ENCODE data around the gene RALGAPA1.
"Not testable (repeated sequence)": the region's sequence is repeated elsewhere in the genome, so short reads cannot be mapped to it uniquely, and the experiment has no call there.

Gene RALGAPA1

GRCh38 chr14:35619461-35619860 lies 189.6 kb downstream of the RALGAPA1 start:
- not testable (repeated sequence) for DNase-seq

DNA sequence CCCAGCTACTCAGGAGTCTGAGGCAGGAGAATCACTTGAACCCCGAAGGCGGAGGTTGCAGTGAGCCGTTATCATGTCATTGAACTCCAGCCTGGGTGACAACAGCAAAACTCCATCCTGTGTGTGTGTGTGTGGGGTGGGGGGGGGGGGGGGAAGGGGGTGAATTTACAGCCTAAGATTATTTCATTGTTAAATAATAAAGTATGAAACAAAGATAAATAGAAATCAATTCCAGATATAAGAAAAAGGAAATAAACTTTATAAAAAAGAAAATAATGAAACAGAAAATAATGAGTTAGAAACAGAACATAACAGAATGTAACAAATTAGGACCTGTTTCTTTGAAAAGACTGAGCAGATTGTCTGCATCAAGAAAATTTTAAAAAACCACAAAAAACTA lies 191.6 kb downstream of the RALGAPA1 start:
- no peak for DNase-seq

DNA sequence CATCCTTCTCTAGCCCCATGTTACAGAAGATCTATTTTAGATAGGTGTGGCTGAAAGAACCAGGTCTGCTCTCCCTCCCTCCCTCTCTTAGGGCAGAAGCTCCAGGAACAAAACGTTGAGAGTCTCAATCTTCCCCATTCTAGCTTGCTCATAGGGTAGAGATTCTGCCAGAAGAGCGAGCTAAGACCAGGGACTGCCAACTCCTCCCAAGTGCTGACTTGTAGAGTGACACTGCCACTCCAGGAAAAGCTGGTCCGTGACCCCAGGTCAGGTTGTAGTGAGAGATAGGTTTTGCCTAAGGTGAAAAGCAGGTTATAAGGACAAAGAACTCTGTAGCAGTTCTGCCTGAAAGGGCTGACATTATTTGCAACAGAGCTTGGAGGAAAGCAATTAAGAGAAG lies 201.7 kb downstream of the RALGAPA1 start:
- no peak for DNase-seq

GRCh38 chr14:35600253-35600652 lies 208.8 kb downstream of the RALGAPA1 start:
- DNase-seq = no peak

- DNase-seq = no peak
Observed at GRCh38 chr14:35594616-35595015, 214.5 kb downstream of the RALGAPA1 start.

GRCh38 chr14:35587373-35587772 lies 221.7 kb downstream of the RALGAPA1 start:
- DNase-seq = not testable (repeated sequence)

DNA sequence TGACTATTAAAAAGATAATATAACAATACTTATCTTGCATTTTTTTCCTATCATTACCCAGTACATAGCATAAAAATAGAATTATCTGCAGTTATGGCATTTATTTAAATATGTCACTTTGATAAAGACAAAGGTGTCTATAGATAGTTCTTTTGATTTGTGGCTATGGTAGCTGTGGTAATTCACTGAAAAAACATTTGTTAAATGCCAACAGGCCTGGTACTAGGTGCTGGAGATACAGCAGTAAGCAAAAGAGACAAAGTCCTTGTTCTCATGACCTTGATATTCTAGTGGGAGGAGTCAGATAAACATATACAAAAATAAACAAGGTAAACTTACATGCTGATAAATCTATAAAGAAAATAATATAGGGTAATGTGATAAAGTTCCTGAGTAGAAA lies 230.5 kb downstream of the RALGAPA1 start:
- no peak for DNase-seq

- no peak for DNase-seq
Observed at GRCh38 chr14:35578135-35578534, 231.0 kb downstream of the RALGAPA1 start.

- no peak for DNase-seq
Observed at GRCh38 chr14:35576856-35577255, 232.2 kb downstream of the RALGAPA1 start.

GRCh38 chr14:35576260-35576659 lies 232.8 kb downstream of the RALGAPA1 start:
- DNase-seq = no peak

- DNase-seq = no peak
Observed at GRCh38 chr14:35573911-35574310, 235.2 kb downstream of the RALGAPA1 start.

GRCh38 chr14:35571598-35571997 lies 237.5 kb downstream of the RALGAPA1 start:
- no peak for DNase-seq

GRCh38 chr14:35565871-35566464 lies 243.1 kb downstream of the RALGAPA1 start:
- DNase-seq = no peak

DNA sequence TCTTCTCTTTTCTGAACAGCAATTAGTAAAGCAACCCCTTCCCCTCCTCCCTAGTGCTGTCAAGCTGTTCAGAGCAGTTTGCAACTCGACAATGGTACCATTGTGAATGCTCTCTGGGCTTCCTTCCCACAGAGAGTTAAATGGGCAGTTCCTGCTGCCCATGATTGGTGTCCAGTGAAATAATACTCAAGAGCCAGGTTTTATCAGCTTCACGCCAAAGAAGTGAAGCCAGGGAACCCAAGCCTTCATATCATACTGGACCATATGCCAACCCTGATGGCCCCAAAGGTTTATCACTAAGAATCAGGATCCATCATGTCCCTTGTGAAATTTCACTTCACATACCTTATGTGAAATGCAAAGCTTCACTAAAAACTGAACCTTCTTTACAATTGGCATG lies 250.4 kb downstream of the RALGAPA1 start:
- no peak for DNase-seq

- no peak for DNase-seq
Observed at GRCh38 chr14:35557221-35557747, 251.8 kb downstream of the RALGAPA1 start.

- no peak for DNase-seq
Observed at GRCh38 chr14:35556548-35556947, 252.5 kb downstream of the RALGAPA1 start.

- no peak for DNase-seq
Observed at GRCh38 chr14:35553808-35554207, 255.3 kb downstream of the RALGAPA1 start.

GRCh38 chr14:35551081-35551480 lies 258.0 kb downstream of the RALGAPA1 start:
- no peak for DNase-seq

DNA sequence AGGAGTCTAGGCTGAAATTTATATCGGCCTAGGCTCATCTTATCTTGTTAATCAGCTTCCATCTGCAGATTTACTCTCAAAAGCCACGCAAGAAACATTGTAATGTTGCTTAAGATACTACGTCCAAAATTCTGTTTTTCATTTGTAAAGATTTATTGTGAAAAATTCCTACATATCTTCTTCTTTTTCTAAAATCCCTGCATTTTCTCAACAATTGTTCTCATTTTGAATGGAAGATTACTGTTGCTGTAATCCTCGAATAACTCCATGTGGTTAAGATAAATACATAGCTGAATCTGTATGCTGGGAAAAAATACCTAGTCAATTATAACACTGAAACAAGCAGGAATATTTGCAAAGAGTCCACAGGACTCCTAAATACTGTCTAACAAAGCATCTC lies 259.5 kb downstream of the RALGAPA1 start:
- DNase-seq = no peak

- DNase-seq = no peak
Observed at GRCh38 chr14:35543006-35543405, 266.1 kb downstream of the RALGAPA1 start.

DNA sequence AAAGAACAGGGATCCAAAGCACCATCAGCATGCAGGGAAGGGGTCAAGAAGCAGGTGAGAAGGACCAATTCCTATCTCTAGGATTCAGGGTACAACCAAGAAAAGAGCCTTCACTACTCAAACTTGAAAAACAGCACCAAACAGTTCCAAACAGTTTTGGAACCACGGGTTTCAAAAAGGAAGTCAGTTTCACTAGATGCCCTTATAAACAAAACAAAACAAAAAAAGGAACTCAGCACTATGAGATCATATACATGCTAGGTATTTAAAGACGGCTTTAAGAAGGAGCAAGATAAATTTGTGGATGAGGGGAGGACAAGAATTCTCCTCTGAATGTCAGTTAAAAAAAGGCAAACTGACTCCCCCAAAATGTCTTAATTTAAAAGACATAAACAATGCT lies 269.1 kb downstream of the RALGAPA1 start:
- DNase-seq = no peak

DNA sequence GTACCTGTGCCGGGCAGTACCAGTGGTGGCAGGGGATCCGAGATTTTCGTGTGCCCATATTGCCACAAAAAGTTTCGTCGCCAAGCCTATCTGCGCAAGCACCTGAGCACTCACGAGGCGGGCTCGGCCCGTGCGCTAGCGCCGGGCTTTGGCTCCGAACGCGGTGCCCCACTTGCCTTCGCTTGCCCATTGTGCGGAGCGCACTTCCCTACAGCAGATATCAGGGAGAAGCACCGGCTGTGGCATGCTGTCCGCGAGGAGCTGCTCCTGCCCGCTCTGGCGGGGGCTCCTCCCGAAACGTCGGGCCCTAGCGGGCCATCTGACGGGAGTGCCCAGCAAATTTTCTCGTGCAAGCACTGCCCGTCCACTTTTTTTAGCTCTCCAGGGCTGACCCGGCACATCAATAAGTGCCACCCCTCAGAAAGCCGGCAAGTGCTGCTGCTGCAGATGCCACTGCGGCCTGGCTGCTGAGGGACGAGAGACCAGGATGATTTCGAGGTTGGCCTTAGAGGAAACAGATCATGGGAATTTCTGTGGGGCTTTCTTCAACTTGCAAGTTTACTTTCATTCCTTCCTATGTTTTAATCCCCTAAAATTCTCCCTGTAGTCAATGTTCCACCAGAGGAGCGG lies 273.5 kb downstream of the RALGAPA1 start:
- no peak for DNase-seq

GRCh38 chr14:35534873-35535482 lies 274.1 kb downstream of the RALGAPA1 start:
- peak; percentile 53 to 55 for DNase-seq

GRCh38 chr14:35534208-35534872 lies 274.8 kb downstream of the RALGAPA1 start:
- no peak for DNase-seq
